K562 (cell line): ENCODE data around the gene DCAF6. TPM values are rescaled to one million over a fixed set of nuclear protein-coding genes. Genes with fewer than 3 reads are reported as not detected.

Experiments
- CHD2 ChIP-seq: IDR thresholded peaks from 2 replicates; pipeline ENCODE4 v1.6.1; 2011; ENCODE audit warnings: low read depth, low read length
- CHD7 ChIP-seq: fragments of 200-600 bp; sonication (generic); IDR thresholded peaks from one replicate; pipeline ENCODE4 v1.6.1; 2012; ENCODE audit warnings: mild to moderate bottlenecking, low read depth, low read length, inconsistent platforms
- DACH1 ChIP-seq: fragments of 450-650 bp; IDR thresholded peaks from 2 replicates; pipeline ENCODE4 v1.6.1; 2018; ENCODE audit not compliant: partially characterized antibody
- ELF1 ChIP-seq: fragments of 200-800 bp; sonication (Bioruptor generic); IDR thresholded peaks from 2 replicates; pipeline ENCODE4 v1.6.1; 2016; ENCODE audit warnings: missing genetic modification characterization, missing compliant biosample characterization
- GATAD2A ChIP-seq: fragments of 450-650 bp; IDR thresholded peaks from 2 replicates; pipeline ENCODE4 v1.6.1; 2017
- HDAC6 ChIP-seq: IDR thresholded peaks from 2 replicates; pipeline ENCODE4 v1.6.1; 2012; ENCODE audit warnings: low read depth, mild to moderate bottlenecking, control low read depth, inconsistent platforms, low read length, moderate library complexity
- JUND ChIP-seq, 2 experiments: IDR thresholded peaks; 2 replicates in 1 of 2; 3 replicates in 1 of 2; pipeline ENCODE4 v1.6.1; 2011; ENCODE audit warnings: borderline replicate concordance in 2 of 2, low read depth in 2 of 2, low read length in 2 of 2, improper control_type of control experiment in 1 of 2, missing biosample characterization in 1 of 2, missing genetic modification characterization in 1 of 2, missing genetic modification reagents in 1 of 2
- MYC ChIP-seq, 2 experiments: fragments of 250-450 bp in 1 of 2; sonication (Bioruptor Pico) in 1 of 2; IDR thresholded peaks; 2 replicates each; pipeline versions ENCODE4 v1.5.1 to v1.6.1; 2012 to 2021; ENCODE audit warnings: low read depth in 2 of 2, borderline replicate concordance in 1 of 2, improper control_type of control experiment in 1 of 2, low read length in 1 of 2, mild to moderate bottlenecking in 1 of 2, moderate library complexity in 1 of 2
- NCOR1 ChIP-seq: fragments of 450-650 bp; IDR thresholded peaks from 2 replicates; pipeline ENCODE4 v1.6.1; 2016; ENCODE audit warnings: mild to moderate bottlenecking, moderate library complexity
- RAD21 ChIP-seq, 2 experiments: fragments of 250-450 bp in 1 of 2; fragments of 450-650 bp in 1 of 2; sonication (Bioruptor Pico) in 1 of 2; formaldehyde crosslinking in 1 of 2; IDR thresholded peaks in 1 of 2; conservative IDR thresholded peaks in 1 of 2; 2 replicates each; pipeline versions ENCODE4 v1.4.0 to v1.8.0; 2020 to 2022; ENCODE audit warnings: mild to moderate bottlenecking in 2 of 2, moderate library complexity in 1 of 2
- ZFX ChIP-seq: sonication (generic); formaldehyde crosslinking; IDR thresholded peaks from 2 replicates; pipeline ENCODE4 v1.8.0; 2022; ENCODE audit warnings: mild to moderate bottlenecking, missing genetic modification reagents, moderate library complexity
- ZNF436 ChIP-seq: fragments of 250-450, 450-650 bp; sonication (Bioruptor Pico); formaldehyde crosslinking; IDR thresholded peaks from 2 replicates; pipeline ENCODE4 v1.7.0; 2020; ENCODE audit warnings: mild to moderate bottlenecking
- polyA plus RNA-seq, 8 experiments: library from polyadenylated mRNA; depleted of rRNA in 4 of 8; stranded (reverse) in 5 of 8; unstranded in 3 of 8; fragments of >200 nt; fragmentation: Nextera tagmentation in 2 of 8; fragmentation: Illumina TruSeq in 1 of 8; extraction: Ambion mirVana in 2 of 8; extraction: Trizol in 1 of 8; gene quantifications; 2 replicates each; pipeline versions ENCODE4 v1.2.1 to v1.2.3, GENCODE V29; 2011 to 2014; ENCODE audit warnings: inconsistent platforms in 1 of 8, missing spikeins in 1 of 8
- total RNA-seq, 7 experiments: library from RNA; depleted of rRNA in 6 of 7; stranded (reverse); fragments of >200 nt in 6 of 7; fragmentation: Illumina TruSeq in 2 of 7; extraction: Trizol in 2 of 7; gene quantifications; 2 replicates each; pipeline versions ENCODE4 v1.2.1 to v1.2.3, GENCODE V29; 2011 to 2021; ENCODE audit warnings: low replicate concordance in 1 of 7
- TF ChIP-seq, protein P1 (sequence below): fragments of 250-450 bp; sonication (Bioruptor Pico); IDR thresholded peaks from 2 replicates; pipeline ENCODE4 v1.8.0; 2022; ENCODE audit warnings: moderate library complexity, mild to moderate bottlenecking, inconsistent platforms
- TF ChIP-seq, protein P2 (sequence below): sonication (generic); formaldehyde crosslinking; IDR thresholded peaks from 2 replicates; pipeline ENCODE4 v1.8.0; 2022; ENCODE audit warnings: mild to moderate bottlenecking, missing genetic modification reagents

The DCAF6 gene
- total and polyA plus RNA-seq, 9 of the 15 experiments (the other 6 are each of a cell fraction or from before 2014, with no cell fraction given): 19.1 to 102 (median 46.3) TPM

GRCh38 chr1:167905182-167905581 is 31.3 kb upstream of the DCAF6 start (continued):
- TF ChIP-seq CHD7 (no peak), HDAC6 (no peak), MYC (IDR thresholded peaks at IDR 0.05; ENCODE audit: low read depth, low read length) (no peak), MYC (CRISPR knock-in tag; IDR thresholded peaks at IDR 0.05; ENCODE audit: borderline replicate concordance, low read depth) (no peak), ZNF436 (CRISPR knock-in tag) (no peak), JUND (IDR thresholded peaks at IDR 0.05; ENCODE audit: borderline replicate concordance, low read depth, low read length) (no peak), JUND (tag; IDR thresholded peaks at IDR 0.05; ENCODE audit: borderline replicate concordance, low read depth, low read length) (no peak), GATAD2A (no peak), DACH1 (peak; percentile 79), RAD21 (CRISPR knock-in tag; conservative IDR thresholded peaks at IDR 0.05 in 1 of 2, IDR thresholded peaks at IDR 0.05 in 1 of 2) (no peak), ELF1 (tag) (no peak), CHD2 (no peak), ZFX (0 out of 2 replicates have a peak, but pooled peaks have one; percentile 17), NCOR1 (no peak)
- TF ChIP-seq, protein P1, sequence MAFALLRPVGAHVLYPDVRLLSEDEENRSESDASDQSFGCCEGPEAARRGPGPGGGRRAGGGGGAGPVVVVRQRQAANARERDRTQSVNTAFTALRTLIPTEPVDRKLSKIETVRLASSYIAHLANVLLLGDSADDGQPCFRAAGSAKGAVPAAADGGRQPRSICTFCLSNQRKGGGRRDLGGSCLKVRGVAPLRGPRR (CRISPR knock-in tag): no peak
- TF ChIP-seq, protein P2, sequence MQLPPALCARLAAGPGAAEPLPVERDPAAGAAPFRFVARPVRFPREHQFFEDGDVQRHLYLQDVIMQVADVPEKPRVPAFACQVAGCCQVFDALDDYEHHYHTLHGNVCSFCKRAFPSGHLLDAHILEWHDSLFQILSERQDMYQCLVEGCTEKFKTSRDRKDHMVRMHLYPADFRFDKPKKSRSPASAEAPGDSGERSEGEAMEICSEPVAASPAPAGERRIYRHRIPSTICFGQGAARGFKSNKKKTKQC (CRISPR knock-in tag): no peak
